ENCODE data around the gene SDE2. TPM values are rescaled to one million over a fixed set of nuclear protein-coding genes. Genes with fewer than 3 reads are reported as not detected.
"Not testable (repeated sequence)": the region's sequence is repeated elsewhere in the genome, so short reads cannot be mapped to it uniquely, and the experiment has no call there.

Gene SDE2
- total RNA-seq, 1 donor from 2014 or later = 40.4 TPM

DNA sequence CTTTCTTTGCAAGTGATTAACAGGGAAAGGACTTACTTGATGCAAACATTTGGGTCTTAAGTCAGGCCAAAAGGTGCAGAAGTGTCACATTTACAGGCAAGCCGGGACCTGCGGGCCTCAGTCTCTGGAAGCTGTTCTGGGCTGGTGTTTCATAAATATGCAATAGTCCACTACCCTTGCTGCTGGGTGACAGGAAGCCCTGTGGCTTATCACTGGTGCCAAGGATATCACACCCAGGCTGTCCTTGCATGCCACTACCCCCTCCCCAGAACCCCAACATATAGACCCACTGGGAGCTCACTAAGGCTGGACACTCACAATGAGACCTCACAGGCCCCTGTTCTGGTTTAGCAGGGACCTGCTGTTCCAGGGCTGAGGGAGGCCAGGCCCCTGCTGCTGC, 54.8 kb downstream of the SDE2 start:
- no peak for DNase-seq (ENCODE audit: low spot score)

GRCh38 chr1:225943582-225943981, 55.6 kb downstream of the SDE2 start:
- DNase-seq (ENCODE audit: low spot score) = no peak

GRCh38 chr1:225942574-225942973, 56.6 kb downstream of the SDE2 start:
- no peak for DNase-seq (ENCODE audit: low spot score)

DNA sequence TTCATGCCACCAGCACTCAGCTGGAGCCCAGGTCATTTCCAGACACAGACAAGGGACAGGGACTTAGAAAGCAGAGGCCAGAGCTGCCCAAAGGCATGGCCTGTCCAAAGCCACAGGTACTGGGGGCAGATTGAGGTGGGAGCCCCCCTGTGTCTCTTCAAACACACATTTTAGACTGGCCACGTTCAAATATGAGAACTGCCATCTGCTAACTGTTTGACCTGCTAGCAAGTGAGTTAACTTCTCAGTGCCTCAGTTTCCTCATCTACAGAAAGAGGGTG, 57.3 kb downstream of the SDE2 start:
- no peak for DNase-seq (ENCODE audit: low spot score)

DNA sequence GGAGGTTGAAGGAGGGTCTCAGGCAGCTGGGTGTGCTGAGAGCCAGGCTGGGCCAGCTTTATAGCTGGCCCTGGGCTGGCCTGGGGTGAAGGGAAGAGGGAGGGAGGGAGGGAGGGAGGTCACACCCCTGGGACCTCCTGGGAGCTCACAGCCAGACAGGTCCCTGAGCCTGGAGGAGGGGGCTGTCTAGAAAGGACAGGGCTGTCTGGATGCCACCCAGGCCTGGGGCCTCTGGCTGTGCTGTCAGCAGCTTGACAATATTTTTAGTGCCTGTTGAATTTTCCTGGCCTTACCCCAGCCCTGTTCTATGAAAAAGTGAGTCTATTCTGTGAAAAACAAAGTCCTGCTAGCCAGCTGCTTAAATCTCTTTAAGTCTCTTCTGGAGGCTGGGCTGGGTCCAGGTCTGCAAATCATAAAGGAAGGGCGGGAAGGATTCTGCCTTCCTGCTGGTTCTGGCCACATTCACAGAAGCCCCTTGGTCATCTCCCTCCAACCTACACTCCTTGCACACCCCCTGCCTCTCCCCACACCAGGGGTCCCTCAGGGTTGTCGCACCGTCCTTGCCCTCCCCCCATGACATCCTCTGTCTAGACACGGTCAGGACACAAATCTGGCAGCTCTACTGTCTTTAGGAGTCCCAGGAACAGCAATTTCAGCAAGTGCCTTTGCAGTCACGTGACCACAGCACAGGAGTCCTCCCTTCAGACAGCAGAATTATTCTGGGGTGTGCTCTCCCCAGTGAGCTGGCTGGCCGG, 57.8 kb downstream of the SDE2 start, which contains the start of gene LEFTY2:
Gene LEFTY2, minus strand, starts transcription at position 34 of the 755 bp plus-strand sequence. CDS start 80 bp downstream, outside the sequence.
- peak; percentile 83 for DNase-seq (ENCODE audit: low spot score)

- no peak for DNase-seq (ENCODE audit: low spot score)
Measured at GRCh38 chr1:225940385-225941151, 58.6 kb downstream of the SDE2 start.

DNA sequence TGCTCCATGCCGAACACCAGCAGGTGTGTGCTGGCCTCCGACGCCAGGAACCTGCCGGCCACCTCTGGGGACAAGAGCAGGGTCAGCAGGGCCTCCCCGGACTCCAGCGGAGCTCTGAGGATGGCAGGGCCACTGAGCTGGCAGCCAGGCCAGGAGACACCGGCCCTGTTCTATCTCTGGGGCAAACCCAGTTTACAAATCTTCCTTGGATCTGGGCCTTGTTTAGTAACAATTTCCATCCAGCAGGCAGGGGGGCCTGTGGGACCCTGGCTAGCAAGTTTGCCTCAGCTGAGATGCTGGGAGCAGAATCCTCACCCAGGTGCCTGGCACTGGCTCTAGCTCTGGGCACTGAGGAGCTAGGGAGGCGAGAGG, 59.2 kb downstream of the SDE2 start:
- DNase-seq (ENCODE audit: low spot score) = not testable (repeated sequence)

- not testable (repeated sequence) for DNase-seq (ENCODE audit: low spot score)
Measured at GRCh38 chr1:225939097-225939938, 59.8 kb downstream of the SDE2 start.

GRCh38 chr1:225937048-225937968, 61.8 kb downstream of the SDE2 start:
- DNase-seq (ENCODE audit: low spot score) = no peak

- DNase-seq (ENCODE audit: low spot score) = no peak
Measured at GRCh38 chr1:225936523-225936922, 62.6 kb downstream of the SDE2 start.

GRCh38 chr1:225936086-225936485, 63.1 kb downstream of the SDE2 start:
- DNase-seq (ENCODE audit: low spot score) = not testable (repeated sequence)

DNA sequence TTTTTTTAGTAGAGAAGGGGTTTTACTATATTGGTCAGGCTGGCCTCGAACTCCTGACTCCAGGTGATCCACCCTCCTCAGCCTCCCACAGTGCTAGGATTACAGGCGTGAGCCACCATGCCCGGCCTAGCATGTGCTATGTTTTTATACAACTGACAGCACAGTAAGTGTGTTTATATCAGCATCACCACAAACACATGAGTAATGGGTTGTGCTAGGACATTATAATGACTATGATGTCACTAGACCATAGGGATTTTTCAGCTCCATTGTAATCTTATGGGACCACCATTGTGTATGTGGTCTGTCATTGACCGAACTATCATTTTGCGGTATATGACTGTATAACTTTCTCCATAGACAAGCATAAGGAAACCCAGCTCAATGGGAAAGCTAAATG, 64.4 kb downstream of the SDE2 start:
- no peak for DNase-seq (ENCODE audit: low spot score)

- DNase-seq (ENCODE audit: low spot score) = no peak
Measured at GRCh38 chr1:225933072-225933471, 66.1 kb downstream of the SDE2 start.

Other genes with a start within 250 kb of the SDE2 start
- gene SRP9, start 221.5 kb downstream of the SDE2 start, total RNA-seq (ENCODE audit: insufficient read depth, low replicate concordance) = 226 TPM
- 16.9 TPM for gene EPHX1, start 189.2 kb downstream of the SDE2 start, total RNA-seq (ENCODE audit: insufficient read depth, low replicate concordance)
- 15.9 TPM for gene TMEM63A, start 117.0 kb downstream of the SDE2 start, total RNA-seq (ENCODE audit: insufficient read depth, low replicate concordance)
- 2.4 TPM for gene LEFTY1, start 110.2 kb downstream of the SDE2 start, total RNA-seq (ENCODE audit: insufficient read depth, low replicate concordance)
- gene PYCR2, start 75.1 kb downstream of the SDE2 start, total RNA-seq (ENCODE audit: insufficient read depth, low replicate concordance) = 23.1 TPM
- gene LEFTY2, start 58.1 kb downstream of the SDE2 start, total RNA-seq (ENCODE audit: insufficient read depth, low replicate concordance) = 144 TPM
- gene H3-3A, start 63.4 kb upstream of the SDE2 start, total RNA-seq (ENCODE audit: insufficient read depth, low replicate concordance) = 232 TPM
- 79.2 TPM for gene ACBD3, start 187.4 kb upstream of the SDE2 start, total RNA-seq (ENCODE audit: insufficient read depth, low replicate concordance)
- 1.4 TPM for gene MIXL1, start 224.3 kb upstream of the SDE2 start, total RNA-seq (ENCODE audit: insufficient read depth, low replicate concordance)

Data from umbilical cord (tissue), 2 donors.